NCI-H82 treated with DMSO at 0.1 percent for 48 hours (cell line): ENCODE results near the gene FAM209A.
"Not testable (repeated sequence)": the region's sequence is repeated elsewhere in the genome, so short reads cannot be mapped to it uniquely, and the experiment has no call there.

Source experiments
- DNase-seq: peaks from one replicate; lab custom pipeline; 2025; ENCODE audit not compliant: unreplicated experiment; lab: John Stamatoyannopoulos, UW

The FAM209A gene

DNA sequence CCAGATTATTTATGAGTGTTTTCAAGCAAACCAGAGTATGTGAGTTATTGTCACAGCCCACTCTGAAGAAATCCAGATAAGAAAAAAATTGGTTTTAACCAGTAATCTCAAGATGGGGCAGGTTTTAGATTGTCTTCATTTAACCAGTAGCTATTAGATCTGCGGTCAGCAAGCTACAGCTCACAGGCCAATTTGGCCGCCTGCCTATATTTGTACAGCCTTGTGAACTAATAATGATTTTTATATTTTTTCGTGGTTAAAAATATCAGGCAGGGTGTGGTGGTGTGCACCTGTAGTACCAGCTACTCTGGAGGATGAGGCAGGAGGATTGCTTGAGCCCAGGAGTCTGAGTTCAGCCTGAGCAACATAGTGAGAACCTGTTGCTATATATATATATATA lies 13.5 kb downstream of the FAM209A start:
- DNase-seq = no peak

DNA sequence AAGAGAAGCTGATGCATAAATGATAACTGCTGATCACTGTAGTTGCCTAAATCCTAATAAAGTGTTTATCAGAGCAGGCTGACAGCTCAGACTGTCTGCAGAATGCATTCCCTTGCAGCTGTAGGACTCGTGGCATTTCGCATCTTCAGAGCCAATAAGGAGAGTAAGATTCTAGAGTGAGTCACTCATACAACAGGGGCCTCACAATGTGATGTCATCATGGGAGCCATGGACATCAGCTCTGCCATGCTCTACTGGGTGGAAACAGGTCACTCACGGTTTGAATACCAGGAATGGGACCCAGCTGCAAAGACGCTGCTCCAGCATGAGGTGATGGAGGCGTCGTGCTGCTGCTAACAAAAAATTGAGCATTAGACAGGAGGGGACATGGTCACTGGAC lies 15.9 kb downstream of the FAM209A start:
- no peak for DNase-seq

DNA sequence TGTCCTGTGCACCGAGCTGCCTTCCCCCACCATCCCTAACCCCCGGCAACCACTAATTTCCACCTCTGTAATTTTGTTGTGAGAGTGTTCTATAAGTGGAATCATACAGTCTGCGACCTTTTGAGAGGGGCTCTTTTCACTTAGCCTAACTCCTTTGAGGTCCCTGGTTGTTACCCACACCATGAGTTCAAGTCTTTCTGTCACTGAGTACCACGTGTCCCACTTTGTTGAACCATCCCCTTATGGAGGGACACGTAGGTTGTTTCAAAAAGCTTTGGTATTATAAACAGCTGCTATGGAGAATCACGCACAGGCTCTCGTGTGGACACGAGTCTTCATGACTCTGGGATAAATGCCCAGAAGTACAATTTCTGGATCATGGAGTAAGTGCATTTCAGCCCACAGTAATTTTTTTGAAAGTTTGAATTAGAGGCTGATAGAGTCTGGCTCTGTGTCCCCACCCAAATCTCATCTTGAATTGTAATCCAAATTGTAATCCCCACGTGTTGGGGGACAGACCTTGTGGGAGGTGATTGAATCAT lies 18.0 kb downstream of the FAM209A start:
- DNase-seq = no peak

DNA sequence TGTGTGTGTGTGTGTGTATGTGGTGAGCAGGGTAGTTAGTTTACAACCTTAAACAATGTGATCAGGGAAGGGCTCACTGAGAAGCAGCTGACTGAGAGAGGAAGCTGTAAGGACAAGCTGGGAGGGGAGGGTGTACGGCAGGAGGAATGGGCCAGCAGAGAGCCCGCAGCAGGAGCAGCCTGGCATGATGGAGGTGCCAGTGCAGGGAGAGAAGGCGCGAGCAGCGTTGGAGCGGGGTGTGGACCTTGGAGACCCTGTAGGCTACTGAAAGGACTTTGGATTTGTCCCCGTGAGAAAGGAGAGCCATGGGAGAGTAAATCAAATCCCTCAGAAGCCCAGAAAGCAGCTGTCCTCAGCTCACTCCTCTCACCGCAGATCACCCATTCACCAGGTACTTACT lies 27.0 kb downstream of the FAM209A start:
- no peak for DNase-seq

DNA sequence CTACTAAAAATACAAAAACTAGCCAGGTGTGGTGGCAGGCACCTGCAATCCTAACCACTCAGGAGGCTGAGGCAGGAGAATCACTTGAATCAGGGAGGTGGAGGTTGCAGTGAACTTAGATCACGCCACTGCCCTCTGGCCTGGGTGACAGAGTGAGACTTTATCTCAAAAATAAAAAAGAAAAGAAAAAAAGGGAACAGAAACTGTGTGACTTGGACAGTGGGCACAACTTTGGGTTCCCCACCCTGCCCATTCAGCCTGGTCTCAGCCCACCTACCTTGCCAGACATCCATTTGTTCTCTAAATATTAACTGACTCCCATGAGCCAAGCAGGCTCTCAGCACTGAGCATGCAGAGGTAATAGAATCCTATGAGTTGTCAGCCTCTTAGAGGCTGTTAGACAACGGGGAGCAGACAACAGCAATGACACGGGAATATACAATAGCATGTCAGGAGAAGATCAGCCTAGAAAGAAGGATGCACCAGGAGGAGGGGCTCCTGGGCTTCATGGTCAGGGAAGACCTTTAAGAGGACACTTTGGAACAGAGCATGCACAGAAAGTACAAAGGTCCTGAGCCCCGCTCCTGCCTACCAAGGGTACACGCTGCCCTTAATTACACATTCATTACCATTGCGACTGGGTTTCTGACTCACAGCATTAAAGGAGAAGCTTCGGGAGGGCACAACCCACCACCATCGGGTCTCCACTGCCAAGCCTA lies 28.5 kb downstream of the FAM209A start:
- no peak for DNase-seq

DNA sequence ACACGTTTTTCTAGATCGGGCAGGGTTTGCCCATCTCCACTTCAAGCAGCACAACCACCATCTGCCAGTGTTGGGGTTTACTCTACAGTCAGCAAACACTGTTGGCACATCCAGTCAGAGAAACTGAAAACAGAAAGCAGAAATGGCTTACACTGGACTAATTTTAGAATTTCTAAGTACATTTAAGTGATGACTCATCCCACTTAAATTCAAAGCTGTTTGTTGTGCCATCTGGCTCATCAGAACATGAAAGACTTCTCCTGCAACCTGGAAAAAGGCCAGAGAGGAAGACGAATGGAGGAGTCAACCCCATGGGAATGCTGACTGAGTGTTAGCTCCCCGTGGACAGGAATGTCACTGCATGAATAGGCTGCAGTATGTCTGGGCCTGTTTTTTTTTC lies 30.3 kb downstream of the FAM209A start:
- DNase-seq = peak; percentile 80

DNA sequence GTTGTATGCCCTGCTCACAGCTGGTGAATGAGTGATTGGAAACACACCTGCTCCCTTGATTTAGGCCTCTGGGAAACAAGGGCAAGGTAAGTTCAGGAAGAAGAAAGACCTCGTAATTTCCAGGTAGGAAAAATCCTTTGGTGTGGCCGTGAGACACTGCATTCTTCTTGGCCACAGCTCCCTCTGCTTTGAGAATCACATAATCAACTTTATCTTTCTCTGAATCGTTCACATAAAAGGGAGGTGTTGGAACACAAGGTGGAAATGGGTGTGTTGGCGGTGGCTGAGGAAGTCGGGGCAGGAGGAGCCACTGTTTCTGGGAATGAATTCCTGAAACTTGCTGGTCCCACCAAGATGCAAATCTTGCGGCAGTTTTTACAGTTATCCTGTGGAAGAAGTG lies 34.4 kb downstream of the FAM209A start:
- DNase-seq = no peak

DNA sequence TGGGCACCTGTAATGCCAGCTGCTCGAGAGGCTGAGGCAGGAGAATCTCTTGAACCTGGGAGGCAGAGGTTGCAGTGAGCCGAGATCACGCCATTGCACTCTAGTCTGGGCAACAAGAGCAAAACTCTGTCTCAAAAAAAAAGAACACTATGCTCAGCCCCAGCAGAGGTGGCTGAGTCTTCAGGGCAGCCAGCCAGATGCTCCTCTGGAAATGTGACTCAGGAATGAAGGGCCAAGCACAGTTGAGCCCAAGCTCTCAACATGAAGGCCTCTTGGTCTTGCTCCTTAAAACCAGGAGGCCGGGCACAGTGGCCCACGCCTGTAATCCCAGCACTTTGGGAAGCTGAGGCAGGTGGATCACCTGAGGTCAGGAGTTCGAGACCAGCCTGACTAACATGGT lies 40.0 kb downstream of the FAM209A start:
- DNase-seq = not testable (repeated sequence)

DNA sequence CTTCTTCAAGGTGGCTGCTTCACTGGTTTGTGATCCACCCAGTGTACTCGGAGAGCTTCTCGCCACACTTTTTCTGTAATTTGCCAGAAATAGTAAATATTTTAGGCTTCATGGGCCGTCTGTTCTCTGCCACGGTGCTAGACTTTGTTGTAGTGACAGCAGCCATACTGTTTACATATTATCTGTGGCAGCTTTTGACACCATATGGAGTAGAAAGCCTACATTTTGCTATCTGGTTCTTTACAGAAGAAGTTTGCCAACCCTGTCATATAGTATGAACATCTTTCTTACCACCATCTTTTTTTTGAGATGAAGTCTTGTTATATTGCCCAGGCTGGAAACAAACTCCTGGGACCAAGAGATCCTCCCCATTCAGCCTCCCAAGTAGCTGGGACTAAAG lies 41.0 kb downstream of the FAM209A start:
- DNase-seq = no peak

DNA sequence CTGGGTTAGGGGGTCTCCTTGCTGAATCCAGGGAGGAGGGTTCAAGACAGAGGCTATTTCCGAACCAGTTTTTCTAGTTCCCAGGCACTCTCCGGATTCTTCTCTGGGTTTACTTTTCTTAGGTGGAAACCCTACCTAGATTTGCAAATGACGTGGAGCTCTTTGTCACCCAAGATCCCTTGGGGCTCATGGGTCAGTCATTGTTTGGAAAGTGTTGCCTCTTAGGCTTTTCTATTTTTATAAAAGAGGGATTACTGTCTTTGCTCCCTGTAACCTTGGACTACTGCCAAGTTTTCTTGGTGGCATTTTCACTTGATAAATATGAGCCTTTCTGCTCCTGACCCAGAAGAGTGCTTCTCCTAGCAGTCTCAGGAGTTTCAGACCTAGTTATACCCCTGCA lies 42.1 kb downstream of the FAM209A start:
- DNase-seq = peak; percentile 48

- no peak for DNase-seq
These were observed 46.3 kb downstream of the FAM209A start for GRCh38 chr20:56570832-56571231.

GRCh38 chr20:56572172-56572571 lies 47.6 kb downstream of the FAM209A start:
- DNase-seq = no peak

DNA sequence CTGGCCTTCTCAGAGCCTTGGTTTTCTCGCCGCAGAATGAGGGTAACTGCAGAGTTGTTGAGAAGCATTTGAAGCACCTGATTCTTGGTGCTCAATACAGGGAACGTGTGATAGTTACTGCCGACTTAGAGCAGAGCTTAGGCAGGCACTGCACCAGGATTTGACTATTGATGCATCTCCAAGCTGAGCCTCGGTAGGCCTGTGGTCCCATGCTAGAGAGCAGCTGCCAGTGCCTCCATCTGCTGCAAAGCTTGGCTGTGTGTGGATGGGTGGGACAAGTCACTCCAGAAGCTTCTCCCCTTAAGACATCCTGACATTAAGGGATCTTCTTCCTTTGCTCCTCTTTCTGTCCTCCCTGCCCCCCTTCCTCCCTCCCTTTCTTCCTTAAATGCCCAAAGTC lies 49.4 kb downstream of the FAM209A start:
- DNase-seq = peak; percentile 15

GRCh38 chr20:56574531-56575142 lies 50.1 kb downstream of the FAM209A start:
- DNase-seq = no peak

DNA sequence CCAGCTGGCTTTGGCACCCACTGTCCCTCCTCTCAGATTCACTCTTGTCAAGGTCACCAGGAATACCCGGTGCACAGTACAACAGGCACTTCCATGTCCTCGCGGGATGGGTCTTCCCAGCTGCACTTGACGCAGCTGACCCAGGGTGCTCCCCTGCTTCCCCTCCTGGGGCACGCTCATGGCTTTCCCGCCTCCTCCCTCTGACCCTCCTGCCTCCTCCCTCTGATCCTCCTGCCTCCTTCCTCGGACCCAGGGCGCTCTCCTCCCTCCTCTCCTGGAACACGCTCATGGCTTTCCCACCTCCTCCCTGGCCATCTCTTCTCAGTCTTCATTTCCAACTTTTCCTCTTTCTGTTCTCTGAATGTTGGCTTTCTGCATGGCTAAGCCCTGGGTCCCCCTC lies 50.6 kb downstream of the FAM209A start:
- no peak for DNase-seq
